Body of pancreas (tissue), 4 donors: ENCODE measurements around the gene N4BP2L2. TPM values are rescaled to one million over a fixed set of nuclear protein-coding genes. Genes with fewer than 3 reads are reported as not detected.
"Not testable (repeated sequence)": the region's sequence is repeated elsewhere in the genome, so short reads cannot be mapped to it uniquely, and the experiment has no call there.

Source experiments
- ATAC-seq: fragments of 150-250 bp; one replicate; pipeline ENCODE4 v1.9.1; 2016
- DNase-seq, 4 donors: peaks; one replicate each; pipeline ENCODE4 v3.0.0-alpha.2; 2019
- H3K27ac ChIP-seq, 4 donors: fragments of 200-600 bp; sonication (generic); 1 replicate in 3 of 4; 2 replicates in 1 of 4; pipeline versions ENCODE4 v1.5.1 to v1.6.1; 2016 to 2019; ENCODE audit warnings: mild to moderate bottlenecking in 1 of 4, mixed read lengths in 1 of 4, moderate library complexity in 1 of 4
- H3K27me3 ChIP-seq, 2 donors: fragments of 200-600 bp; sonication (generic); one replicate each; pipeline ENCODE4 v1.6.0; 2016; ENCODE audit warnings: mild to moderate bottlenecking in 1 of 2
- H3K36me3 ChIP-seq, 2 donors: fragments of 200-600 bp; sonication (generic); replicated peaks in 1 of 2; 2 replicates each; pipeline ENCODE4 v1.5.1; 2016; ENCODE audit warnings: low read depth in 2 of 2; ENCODE audit not compliant: insufficient read depth in 1 of 2
- H3K4me1 ChIP-seq: fragments of 200-600 bp; sonication (generic); one replicate; pipeline ENCODE4 v1.6.0; 2016
- H3K4me3 ChIP-seq, 2 donors: fragments of 200-600 bp; sonication (generic); 1 replicate in 1 of 2; 2 replicates in 1 of 2; pipeline ENCODE4 v1.5.1; 2016 to 2019
- H3K9me3 ChIP-seq, 3 donors: fragments of 200-600 bp; sonication (generic); 1 replicate in 2 of 3; 2 replicates in 1 of 3; pipeline ENCODE4 v1.5.1; 2016
- POLR2A ChIP-seq, 3 donors: fragments of 450-650 bp; IDR thresholded peaks; one replicate each; pipeline ENCODE4 v1.6.1; 2016; ENCODE audit warnings: antibody characterized with exemption in 3 of 3, mild to moderate bottlenecking in 2 of 3
- WGBS, 2 donors: methylation state at CpG; one replicate each; pipeline ENCODE4 v1.1.5; 2017; 5-methylcytosine and 5-hydroxymethylcytosine counted together
- intact Hi-C: fragments of 100-400 bp; cut with DNase I; formaldehyde crosslinking; loops from one replicate; pipeline ENCODE4 v1.15.1; 2023
- total RNA-seq, 2 donors: library from RNA; depleted of rRNA; stranded (reverse); fragments of >200 nt; gene quantifications; one replicate each; pipeline ENCODE4 v1.1.0, GENCODE V29; 2016
- TF ChIP-seq, protein P1 (sequence below), 7 experiments: fragments of 450-650 bp in 4 of 7; fragments of 200-600 bp in 3 of 7; sonication (generic) in 3 of 7; IDR thresholded peaks; one replicate each; pipeline ENCODE4 v1.5.1; 2016 to 2019; ENCODE audit warnings: antibody characterized with exemption in 7 of 7

Gene N4BP2L2
- total RNA-seq, 2 donors from 2014 or later: 120 to 191 TPM

DNA sequence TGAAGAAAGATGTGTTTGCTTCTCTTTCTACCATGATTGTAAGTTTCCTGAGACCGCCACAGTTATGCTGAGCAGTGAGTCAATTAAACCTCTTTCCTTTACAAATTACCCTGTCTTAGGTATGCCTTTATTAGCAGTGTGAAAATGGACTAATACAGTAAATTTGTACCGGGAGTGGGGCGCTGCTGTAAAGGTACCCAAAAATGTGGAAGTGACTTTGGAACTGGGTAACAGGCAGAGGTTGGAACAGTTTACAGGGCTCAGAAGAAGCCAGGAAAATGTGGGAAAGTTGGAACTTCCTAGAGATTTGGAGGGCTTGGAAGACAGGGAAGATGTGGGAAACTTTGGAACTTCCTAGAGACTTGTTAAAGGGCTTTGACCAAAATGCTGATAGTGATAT, 38.4 kb upstream of the N4BP2L2 start:
- Histone ChIP-seq H3K27ac (no peak overlapping the region), H3K4me3 (no peak overlapping the region), H3K27me3 (no peaks in the 10 kb centered on the region), H3K9me3 (peaks cover 0 to 7% (median 2%) of the 10 kb centered on the region in 3 donors), H3K36me3 (no peaks in the 10 kb centered on the region), H3K4me1 (no peaks in the 10 kb centered on the region)
- 96% methylated on average over 3 of the region's 3 CpGs for WGBS, 2 donors
- intact Hi-C loops: no loop called here
- no peak for TF ChIP-seq POLR2A (IDR thresholded peaks at IDR 0.05)
- TF ChIP-seq, protein P1, sequence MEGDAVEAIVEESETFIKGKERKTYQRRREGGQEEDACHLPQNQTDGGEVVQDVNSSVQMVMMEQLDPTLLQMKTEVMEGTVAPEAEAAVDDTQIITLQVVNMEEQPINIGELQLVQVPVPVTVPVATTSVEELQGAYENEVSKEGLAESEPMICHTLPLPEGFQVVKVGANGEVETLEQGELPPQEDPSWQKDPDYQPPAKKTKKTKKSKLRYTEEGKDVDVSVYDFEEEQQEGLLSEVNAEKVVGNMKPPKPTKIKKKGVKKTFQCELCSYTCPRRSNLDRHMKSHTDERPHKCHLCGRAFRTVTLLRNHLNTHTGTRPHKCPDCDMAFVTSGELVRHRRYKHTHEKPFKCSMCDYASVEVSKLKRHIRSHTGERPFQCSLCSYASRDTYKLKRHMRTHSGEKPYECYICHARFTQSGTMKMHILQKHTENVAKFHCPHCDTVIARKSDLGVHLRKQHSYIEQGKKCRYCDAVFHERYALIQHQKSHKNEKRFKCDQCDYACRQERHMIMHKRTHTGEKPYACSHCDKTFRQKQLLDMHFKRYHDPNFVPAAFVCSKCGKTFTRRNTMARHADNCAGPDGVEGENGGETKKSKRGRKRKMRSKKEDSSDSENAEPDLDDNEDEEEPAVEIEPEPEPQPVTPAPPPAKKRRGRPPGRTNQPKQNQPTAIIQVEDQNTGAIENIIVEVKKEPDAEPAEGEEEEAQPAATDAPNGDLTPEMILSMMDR (IDR thresholded peaks at IDR 0.05): no peak
- ATAC-seq: no peak
- DNase-seq: no peak

DNA sequence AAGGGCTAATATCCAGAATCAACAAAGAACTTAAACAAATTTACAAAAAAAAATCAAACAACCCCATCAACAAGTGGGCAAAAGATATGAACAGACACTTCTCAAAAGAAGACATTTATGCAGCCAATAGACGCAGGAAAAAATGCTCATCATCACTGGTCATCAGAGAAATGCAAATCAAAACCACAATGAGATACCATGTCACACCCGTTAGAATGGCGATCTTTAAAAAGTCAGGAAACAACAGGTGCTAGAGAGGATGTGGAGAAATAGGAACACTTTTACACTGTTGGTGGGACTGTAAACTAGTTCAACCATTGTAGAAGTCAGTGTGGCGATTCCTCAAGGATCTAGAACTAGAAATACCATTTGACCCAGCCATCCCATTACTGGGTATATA, 37.1 kb upstream of the N4BP2L2 start:
- H3K27me3 ChIP-seq, DNase-seq, ATAC-seq, intact Hi-C loops, H3K4me1 ChIP-seq, H3K4me3 ChIP-seq, H3K36me3 ChIP-seq, H3K9me3 ChIP-seq, H3K27ac ChIP-seq: not testable (repeated sequence)
- 77% methylated on average over 4 of the region's 4 CpGs for WGBS, 2 donors

DNA sequence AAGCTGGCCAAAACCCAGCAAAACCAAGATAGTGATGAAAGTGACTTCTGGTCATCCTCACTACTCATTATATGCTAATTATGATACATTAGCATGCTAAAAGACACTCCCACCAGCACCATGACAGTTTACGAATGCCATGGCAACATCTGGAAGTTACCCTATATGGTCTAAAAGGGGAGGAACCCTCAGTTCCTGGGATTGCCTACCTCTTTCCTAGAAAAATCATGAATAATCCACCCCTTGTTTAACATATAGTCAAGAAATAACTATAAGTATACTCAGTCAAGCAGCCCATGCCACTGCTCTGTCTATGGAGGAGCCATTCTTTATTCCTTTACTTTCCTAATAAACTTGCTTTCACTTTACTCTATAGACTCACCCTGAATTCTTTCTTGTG, 22.2 kb upstream of the N4BP2L2 start:
- whole genome bisulfite sequencing, 2 donors: 89 to 92% methylated on average over 1 of the region's 1 CpG
- H3K27ac ChIP-seq, H3K4me1 ChIP-seq, DNase-seq, H3K9me3 ChIP-seq, intact Hi-C loops, H3K36me3 ChIP-seq, H3K27me3 ChIP-seq, H3K4me3 ChIP-seq, ATAC-seq: not testable (repeated sequence)

DNA sequence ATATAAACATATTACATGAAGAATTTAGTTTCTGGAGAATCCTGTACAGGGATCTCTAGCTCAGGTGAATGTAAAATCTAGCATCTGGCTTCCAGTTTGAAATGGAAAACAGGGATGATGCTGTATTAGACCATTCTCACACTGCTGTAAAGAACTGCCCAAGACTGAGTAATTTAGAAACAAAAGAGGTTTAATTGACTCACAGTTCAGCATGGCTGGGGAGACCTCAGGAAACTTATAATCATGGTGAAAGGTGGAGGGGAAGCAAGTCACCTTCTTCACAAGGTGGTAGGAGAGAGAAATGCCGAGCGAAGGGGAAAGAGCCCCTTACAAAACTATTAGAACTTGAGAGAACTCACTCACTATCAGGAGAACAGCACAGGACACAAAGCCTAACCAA, 17.0 kb upstream of the N4BP2L2 start:
- no peak overlapping the region for H3K4me3 ChIP-seq
- no peaks in the 10 kb centered on the region for H3K36me3 ChIP-seq
- WGBS, 2 donors: 80 to 88% methylated on average over 2 of the region's 2 CpGs
- H3K27ac ChIP-seq: no peak overlapping the region
- H3K9me3 ChIP-seq: no peaks in the 10 kb centered on the region
- H3K4me1 ChIP-seq: no peaks in the 10 kb centered on the region
- intact Hi-C loops: no loop called here
- no peaks in the 10 kb centered on the region for H3K27me3 ChIP-seq
- DNase-seq: no peak
- ATAC-seq: no peak
- TF ChIP-seq, protein P1 (IDR thresholded peaks at IDR 0.05): no peak
- no peak for TF ChIP-seq POLR2A (IDR thresholded peaks at IDR 0.05)

DNA sequence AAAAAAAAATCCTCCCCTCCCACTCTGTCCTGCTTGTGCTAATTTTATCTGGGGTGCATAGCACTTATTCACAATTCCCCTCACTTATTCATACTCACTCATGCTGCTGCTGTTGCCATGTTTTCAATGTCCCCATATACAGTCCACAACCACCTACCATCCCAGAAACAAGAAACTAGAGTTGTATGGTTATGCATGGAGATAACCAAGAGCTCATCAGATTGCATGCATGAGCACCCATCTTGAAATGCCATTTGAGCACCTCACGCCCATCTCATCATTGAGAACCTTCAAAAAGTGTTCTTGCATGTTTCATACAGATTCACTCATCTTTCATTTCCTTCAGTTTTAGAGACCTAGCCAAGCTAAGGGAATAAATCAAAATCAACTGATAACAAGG, 15.1 kb upstream of the N4BP2L2 start:
- intact Hi-C loops: no loop called here
- H3K9me3 ChIP-seq: no peaks in the 10 kb centered on the region
- TF ChIP-seq POLR2A (IDR thresholded peaks at IDR 0.05): no peak
- TF ChIP-seq, protein P1 (IDR thresholded peaks at IDR 0.05): no peak
- DNase-seq: no peak
- WGBS, 2 donors: 75 to 79% methylated on average over 1 of the region's 1 CpG
- H3K27ac ChIP-seq: no peak overlapping the region
- ATAC-seq: no peak
- H3K36me3 ChIP-seq: no peaks in the 10 kb centered on the region
- no peaks in the 10 kb centered on the region for H3K4me1 ChIP-seq
- H3K4me3 ChIP-seq: no peak overlapping the region
- H3K27me3 ChIP-seq: no peaks in the 10 kb centered on the region

DNA sequence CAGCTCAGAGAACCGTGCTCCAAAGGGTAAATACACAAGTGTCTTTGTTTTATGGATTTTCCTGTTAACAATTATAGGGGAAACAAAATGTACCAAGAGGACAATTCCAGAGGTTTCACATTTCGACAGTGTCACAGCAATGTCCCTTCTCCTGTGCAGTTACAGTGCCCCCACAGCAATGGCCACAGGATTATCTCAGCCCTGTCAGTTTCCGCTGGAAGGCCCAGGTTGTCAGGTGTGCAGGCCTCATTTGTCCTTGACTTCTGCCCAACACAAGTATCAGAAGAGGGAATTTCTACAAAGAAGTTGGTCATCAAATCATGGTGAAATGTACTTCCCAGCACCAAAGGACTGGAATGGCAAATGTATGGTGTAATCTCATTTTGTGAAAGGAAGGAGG, 11.2 kb upstream of the N4BP2L2 start:
- no peaks in the 10 kb centered on the region for H3K9me3 ChIP-seq
- H3K27ac ChIP-seq: no peak overlapping the region
- 52 to 64% methylated on average over 3 of the region's 3 CpGs for WGBS, 2 donors
- no peaks in the 10 kb centered on the region for H3K36me3 ChIP-seq
- H3K27me3 ChIP-seq: no peaks in the 10 kb centered on the region
- DNase-seq (no peak), ATAC-seq (no peak)
- TF ChIP-seq, protein P1 (IDR thresholded peaks at IDR 0.05): no peak
- TF ChIP-seq POLR2A (IDR thresholded peaks at IDR 0.05): no peak
- no peaks in the 10 kb centered on the region for H3K4me1 ChIP-seq
- intact Hi-C loops: no loop called here
- H3K4me3 ChIP-seq: no peak overlapping the region
